DOHH2 (cell line): ENCODE measurements around the gene KIAA1614.

Experiments
- H3F3A ChIP-seq: fragments of 200-600 bp; sonication (generic), shearing (Covaris generic); 2 replicates; pipeline ENCODE4 v1.6.0; 2016; ENCODE audit warnings: antibody characterized with exemption, mild to moderate bottlenecking; ENCODE audit not compliant: control insufficient read depth, insufficient read depth
- H3K27ac ChIP-seq: fragments of 200-600 bp; sonication (generic); 2 replicates; pipeline ENCODE4 v1.5.1; 2014; ENCODE audit warnings: low read depth, mild to moderate bottlenecking, low read length, moderate library complexity
- H3K27me3 ChIP-seq: fragments of 200-600 bp; sonication (generic); 2 replicates; pipeline ENCODE4 v1.6.1; 2014; ENCODE audit warnings: mild to moderate bottlenecking, low read length, mixed read lengths; ENCODE audit not compliant: control insufficient read depth
- H3K36me3 ChIP-seq: fragments of 200-600 bp; sonication (generic); 2 replicates; pipeline ENCODE4 v1.6.1; 2014; ENCODE audit warnings: mild to moderate bottlenecking, low read length, moderate library complexity, mixed read lengths; ENCODE audit not compliant: control insufficient read depth
- H3K4me1 ChIP-seq: fragments of 200-600 bp; sonication (generic); 2 replicates; pipeline ENCODE4 v1.6.1; 2014; ENCODE audit warnings: mild to moderate bottlenecking, low read length, mixed read lengths; ENCODE audit not compliant: control insufficient read depth
- H3K4me2 ChIP-seq: fragments of 200-600 bp; sonication (generic); 2 replicates; pipeline ENCODE4 v1.6.0; 2014; ENCODE audit warnings: mild to moderate bottlenecking, low read length, moderate library complexity
- H3K4me3 ChIP-seq: fragments of 200-600 bp; sonication (generic); 2 replicates; pipeline ENCODE4 v1.5.1; 2014; ENCODE audit warnings: mild to moderate bottlenecking, low read length, mixed read lengths
- H3K79me2 ChIP-seq: fragments of 200-600 bp; sonication (generic); 2 replicates; pipeline ENCODE4 v1.6.1; 2014; ENCODE audit warnings: mild to moderate bottlenecking, low read length, mixed read lengths; ENCODE audit not compliant: control insufficient read depth
- H3K9me2 ChIP-seq: fragments of 200-600 bp; sonication (generic); replicated peaks from 2 replicates; pipeline ENCODE4 v1.6.1; 2014; ENCODE audit warnings: mild to moderate bottlenecking, low read length, mixed read lengths; ENCODE audit not compliant: control insufficient read depth
- H3K9me3 ChIP-seq: fragments of 200-600 bp; sonication (generic); 2 replicates; pipeline ENCODE4 v1.6.1; 2014; ENCODE audit warnings: antibody characterized with exemption, low read length, mixed read lengths; ENCODE audit not compliant: control insufficient read depth, insufficient read depth
- H4K20me1 ChIP-seq: fragments of 200-600 bp; sonication (generic); 2 replicates; pipeline ENCODE4 v1.6.0; 2014; ENCODE audit warnings: low read depth, mild to moderate bottlenecking, antibody characterized with exemption, low read length, moderate library complexity; ENCODE audit not compliant: control insufficient read depth, insufficient read depth
- EZH2phosphoT487 ChIP-seq: fragments of 200-600 bp; sonication (generic); IDR thresholded peaks from 2 replicates; pipeline ENCODE4 v1.6.1; 2017; ENCODE audit warnings: borderline replicate concordance, mild to moderate bottlenecking, antibody characterized with exemption, low read length, moderate library complexity, mixed read lengths
- TF ChIP-seq, protein P1 (sequence below): fragments of 200-600 bp; sonication (generic); IDR thresholded peaks from one replicate; pipeline ENCODE4 v1.5.1; 2014; ENCODE audit warnings: antibody characterized with exemption, mild to moderate bottlenecking, low read depth, low read length; ENCODE audit not compliant: poor library complexity, severe bottlenecking

The KIAA1614 gene

DNA sequence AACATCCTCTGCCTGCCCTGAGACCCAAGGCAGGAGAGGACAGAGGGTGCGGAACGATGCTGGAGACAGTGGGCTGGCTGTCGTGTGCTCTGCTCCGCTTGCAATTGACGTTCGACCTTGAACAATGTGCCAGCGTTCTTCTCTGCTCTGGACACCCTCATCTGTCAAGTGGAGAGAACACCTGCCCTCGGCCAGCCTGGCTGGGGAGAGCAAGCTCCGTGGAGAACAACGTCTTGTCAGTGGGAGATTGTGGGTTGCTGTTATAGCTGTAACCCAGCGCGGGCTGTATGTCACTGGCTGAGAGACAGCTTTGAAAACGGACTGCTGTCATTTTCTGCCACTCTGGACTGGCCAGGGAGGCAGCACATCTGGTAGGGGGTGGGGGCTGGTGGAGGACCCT is 14.7 kb downstream of the KIAA1614 start:
- Histone ChIP-seq H3K79me2 (no peaks in the 10 kb centered on the region), H4K20me1 (no peaks in the 10 kb centered on the region), H3K4me3 (no peak overlapping the region), H3K27me3 (peaks cover 4% of the 10 kb centered on the region; the same call in 1 of the 2 replicates), H3F3A (no peaks in the 10 kb centered on the region), H3K9me2 (no peaks in the 10 kb centered on the region), H3K4me1 (peaks cover 11% of the 10 kb centered on the region), H3K36me3 (no peaks in the 10 kb centered on the region), H3K27ac (no peak overlapping the region), H3K9me3 (no peaks in the 10 kb centered on the region), H3K4me2 (no peak overlapping the region)
- TF ChIP-seq, protein P1, sequence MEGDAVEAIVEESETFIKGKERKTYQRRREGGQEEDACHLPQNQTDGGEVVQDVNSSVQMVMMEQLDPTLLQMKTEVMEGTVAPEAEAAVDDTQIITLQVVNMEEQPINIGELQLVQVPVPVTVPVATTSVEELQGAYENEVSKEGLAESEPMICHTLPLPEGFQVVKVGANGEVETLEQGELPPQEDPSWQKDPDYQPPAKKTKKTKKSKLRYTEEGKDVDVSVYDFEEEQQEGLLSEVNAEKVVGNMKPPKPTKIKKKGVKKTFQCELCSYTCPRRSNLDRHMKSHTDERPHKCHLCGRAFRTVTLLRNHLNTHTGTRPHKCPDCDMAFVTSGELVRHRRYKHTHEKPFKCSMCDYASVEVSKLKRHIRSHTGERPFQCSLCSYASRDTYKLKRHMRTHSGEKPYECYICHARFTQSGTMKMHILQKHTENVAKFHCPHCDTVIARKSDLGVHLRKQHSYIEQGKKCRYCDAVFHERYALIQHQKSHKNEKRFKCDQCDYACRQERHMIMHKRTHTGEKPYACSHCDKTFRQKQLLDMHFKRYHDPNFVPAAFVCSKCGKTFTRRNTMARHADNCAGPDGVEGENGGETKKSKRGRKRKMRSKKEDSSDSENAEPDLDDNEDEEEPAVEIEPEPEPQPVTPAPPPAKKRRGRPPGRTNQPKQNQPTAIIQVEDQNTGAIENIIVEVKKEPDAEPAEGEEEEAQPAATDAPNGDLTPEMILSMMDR = no peak
- no peak for TF ChIP-seq EZH2phosphoT487

DNA sequence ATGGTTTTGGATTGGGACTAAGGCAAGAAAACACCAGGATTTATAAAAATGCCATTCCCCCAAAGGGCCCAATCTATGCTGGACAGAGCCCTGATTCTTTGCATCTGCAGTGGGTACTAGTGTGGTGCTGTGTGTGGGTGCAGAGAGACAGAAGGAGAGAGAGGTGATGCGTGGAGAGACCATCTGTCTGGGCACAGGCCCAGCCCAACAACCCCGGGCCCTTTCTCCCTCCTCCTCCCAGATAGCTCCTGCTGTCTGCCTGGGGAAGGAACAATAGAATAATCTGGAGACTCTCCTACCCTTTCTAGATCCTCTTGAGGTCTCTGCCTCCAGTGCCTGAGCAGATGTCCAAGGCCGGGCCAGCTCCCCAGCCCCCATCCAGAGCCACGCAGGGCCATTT is 15.1 kb downstream of the KIAA1614 start:
- no peaks in the 10 kb centered on the region for H4K20me1 ChIP-seq
- peaks cover 11% of the 10 kb centered on the region for H3K4me1 ChIP-seq
- H3K27me3 ChIP-seq = peaks cover 4% of the 10 kb centered on the region; the same call in 1 of the 2 replicates
- no peaks in the 10 kb centered on the region for H3K79me2 ChIP-seq
- no peaks in the 10 kb centered on the region for H3K9me2 ChIP-seq
- no peaks in the 10 kb centered on the region for H3K36me3 ChIP-seq
- no peak overlapping the region for H3K27ac ChIP-seq
- no peaks in the 10 kb centered on the region for H3K9me3 ChIP-seq
- TF ChIP-seq, protein P1 = no peak
- no peak for TF ChIP-seq EZH2phosphoT487
- no peaks in the 10 kb centered on the region for H3F3A ChIP-seq
- H3K4me2 ChIP-seq = no peak overlapping the region
- no peak overlapping the region for H3K4me3 ChIP-seq

DNA sequence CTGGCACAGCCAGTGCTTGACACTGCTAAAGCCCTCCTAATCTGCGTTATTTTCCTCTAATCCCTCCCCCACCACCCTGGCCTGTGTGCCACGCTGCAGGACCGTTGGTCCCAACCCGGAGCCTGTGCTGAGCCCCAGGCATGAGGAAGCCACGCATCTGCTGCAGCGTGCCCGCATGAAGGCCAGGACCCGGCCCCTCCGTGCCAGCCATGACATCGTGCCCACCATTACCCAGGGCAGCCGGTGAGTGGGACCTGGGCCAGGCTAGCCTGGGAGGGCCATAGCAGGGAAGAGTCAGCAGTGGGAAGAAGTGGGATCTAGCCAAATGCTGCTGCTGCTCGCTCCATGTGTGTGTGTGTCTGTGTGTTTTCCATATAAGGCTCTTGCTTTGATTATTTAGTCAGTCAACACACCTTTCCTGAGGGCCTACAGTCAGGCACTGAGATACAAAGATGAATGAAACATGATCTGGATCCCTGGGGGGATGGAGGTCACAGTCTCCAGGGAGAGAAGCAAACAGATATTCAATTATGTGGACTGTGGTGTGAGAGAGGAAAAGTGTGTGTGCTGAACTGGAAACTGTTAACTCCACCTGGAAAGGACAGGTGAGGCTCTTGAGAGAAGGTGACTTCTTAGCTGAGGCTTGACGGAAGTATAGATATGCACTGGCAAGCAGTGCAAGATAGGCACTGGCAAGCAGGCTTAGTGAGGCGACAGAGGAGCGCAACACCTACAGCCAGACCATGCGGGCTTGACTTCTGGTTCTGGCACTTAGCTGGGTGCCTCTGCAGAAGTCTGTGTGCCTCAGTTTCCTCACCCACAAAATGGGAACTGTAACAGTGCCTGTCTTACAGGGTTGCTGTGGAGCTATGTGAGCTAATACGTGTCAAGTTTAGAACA is 15.9 kb downstream of the KIAA1614 start:
- H3K36me3 ChIP-seq = no peaks in the 10 kb centered on the region
- H3K4me3 ChIP-seq = no peak overlapping the region
- no peaks in the 10 kb centered on the region for H3K79me2 ChIP-seq
- H3K9me3 ChIP-seq = no peaks in the 10 kb centered on the region
- peaks cover 4% of the 10 kb centered on the region; the same call in 1 of the 2 replicates for H3K27me3 ChIP-seq
- H3F3A ChIP-seq = no peaks in the 10 kb centered on the region
- TF ChIP-seq, protein P1 = no peak
- TF ChIP-seq EZH2phosphoT487 = no peak
- no peak overlapping the region for H3K27ac ChIP-seq
- H4K20me1 ChIP-seq = no peaks in the 10 kb centered on the region
- H3K4me2 ChIP-seq = no peak overlapping the region
- peaks cover 11% of the 10 kb centered on the region for H3K4me1 ChIP-seq
- no peaks in the 10 kb centered on the region for H3K9me2 ChIP-seq
